GM12878 (cell line): Measurements from ENCODE around the gene KCNK4. TPM values are rescaled to one million over a fixed set of nuclear protein-coding genes. Genes with fewer than 3 reads are reported as not detected.

Source experiments
- CBX3 ChIP-seq: fragments of 200-600 bp; sonication (generic); IDR thresholded peaks from 2 replicates; pipeline ENCODE4 v1.6.1; 2016; ENCODE audit warnings: low read depth, borderline replicate concordance
- FOS ChIP-seq: IDR thresholded peaks from 3 replicates; pipeline ENCODE4 v1.6.1; 2011; ENCODE audit warnings: borderline replicate concordance; ENCODE audit not compliant: insufficient read length; ENCODE audit errors: extremely low read depth
- FOXK2 ChIP-seq: fragments of 450-650 bp; IDR thresholded peaks from 2 replicates; pipeline ENCODE4 v1.6.1; 2017; ENCODE audit warnings: mild to moderate bottlenecking, moderate library complexity
- MTA2 ChIP-seq: fragments of 450-650 bp; IDR thresholded peaks from 2 replicates; pipeline ENCODE4 v1.6.1; 2016; ENCODE audit warnings: low read depth, mild to moderate bottlenecking, moderate library complexity
- PAX8 ChIP-seq: fragments of 450-650 bp; IDR thresholded peaks from 2 replicates; pipeline ENCODE4 v1.6.1; 2017; ENCODE audit warnings: mild to moderate bottlenecking, moderate library complexity
- RB1 ChIP-seq: fragments of 450-650 bp; formaldehyde crosslinking; IDR thresholded peaks from 2 replicates; pipeline ENCODE4 v1.6.1; 2017; ENCODE audit warnings: mild to moderate bottlenecking, borderline replicate concordance
- SIN3A ChIP-seq: IDR thresholded peaks from 2 replicates; pipeline ENCODE4 v1.6.1; 2012; ENCODE audit warnings: low read depth, low read length, improper control_type of control experiment
- SIX5 ChIP-seq: IDR thresholded peaks from 2 replicates; pipeline ENCODE4 v1.6.1; 2011; ENCODE audit warnings: mild to moderate bottlenecking, low read depth, low read length, moderate library complexity; ENCODE audit not compliant: severe bottlenecking
- SMAD1 ChIP-seq: fragments of 450-650 bp; IDR thresholded peaks from 2 replicates; pipeline ENCODE4 v1.6.1; 2018; ENCODE audit warnings: mild to moderate bottlenecking, low read depth; ENCODE audit not compliant: partially characterized antibody
- SUPT20H ChIP-seq: IDR thresholded peaks from 2 replicates; pipeline ENCODE4 v1.6.1; 2011; ENCODE audit warnings: low read depth, mild to moderate bottlenecking, low read length, moderate library complexity, borderline replicate concordance; ENCODE audit not compliant: control insufficient read depth
- ZNF207 ChIP-seq: fragments of 450-650 bp; IDR thresholded peaks from 2 replicates; pipeline ENCODE4 v1.6.1; 2014; ENCODE audit warnings: antibody characterized with exemption, mild to moderate bottlenecking, borderline replicate concordance
- ZNF217 ChIP-seq: fragments of 450-650 bp; IDR thresholded peaks from 2 replicates; pipeline ENCODE4 v1.6.1; 2017; ENCODE audit warnings: antibody characterized with exemption, mild to moderate bottlenecking
- ZNF24 ChIP-seq: fragments of 450-650 bp; IDR thresholded peaks from 2 replicates; pipeline ENCODE4 v1.6.1; 2017; ENCODE audit warnings: antibody characterized with exemption, mild to moderate bottlenecking
- polyA plus RNA-seq, 11 experiments: library from polyadenylated mRNA; depleted of rRNA in 4 of 11; unstranded in 6 of 11; stranded (reverse) in 5 of 11; fragments of >200 nt; fragmentation: Nextera tagmentation in 4 of 11; fragmentation: Illumina TruSeq in 1 of 11; extraction: Ambion mirVana in 4 of 11; extraction: Trizol in 1 of 11; gene quantifications; 1 replicate in 1 of 11; 2 replicates in 10 of 11; pipeline versions ENCODE4 v1.2.1 to v1.2.3, GENCODE V29; 2011 to 2016; ENCODE audit warnings: inconsistent platforms in 2 of 11, missing spikeins in 2 of 11, low read depth in 1 of 11
- total RNA-seq, 4 experiments: library from RNA; depleted of rRNA in 3 of 4; stranded (reverse); fragments of >200 nt in 3 of 4; fragmentation: Illumina TruSeq in 1 of 4; extraction: Trizol in 1 of 4; gene quantifications; 2 replicates each; pipeline versions ENCODE4 v1.2.1 to v1.2.3, GENCODE V29; 2013 to 2021
- TF ChIP-seq, protein P1 (sequence below): fragments of 450-650 bp; IDR thresholded peaks from 2 replicates; pipeline ENCODE4 v1.6.1; 2017; ENCODE audit warnings: antibody characterized with exemption, mild to moderate bottlenecking, moderate library complexity
- TF ChIP-seq, protein P2 (sequence below): fragments of 450-650 bp; IDR thresholded peaks from 2 replicates; pipeline ENCODE4 v1.6.1; 2017; ENCODE audit warnings: mild to moderate bottlenecking, moderate library complexity
- TF ChIP-seq, protein P3 (sequence below): fragments of 450-650 bp; IDR thresholded peaks from 2 replicates; pipeline ENCODE4 v1.6.1; 2016; ENCODE audit warnings: mild to moderate bottlenecking
- TF ChIP-seq, protein P4 (sequence below), 3 experiments: IDR thresholded peaks in 2 of 3; conservative IDR thresholded peaks in 1 of 3; 2 replicates each; pipeline ENCODE4 v1.5.1; 2011; ENCODE audit warnings: low read depth in 3 of 3, low read length in 3 of 3, mild to moderate bottlenecking in 3 of 3, control low read depth in 2 of 3, moderate library complexity in 2 of 3, inconsistent platforms in 1 of 3, mixed read lengths in 1 of 3; ENCODE audit not compliant: control insufficient read depth in 2 of 3, insufficient read depth in 1 of 3; ENCODE audit errors: extremely low read depth in 1 of 3
- TF ChIP-seq, protein P5 (sequence below): IDR thresholded peaks from 2 replicates; pipeline ENCODE4 v1.6.1; 2012; ENCODE audit warnings: low read depth, low read length, improper control_type of control experiment

The KCNK4 gene
- total and polyA plus RNA-seq, 10 of the 15 experiments (the other 5 are each of a cell fraction or from before 2014, with no cell fraction given) = 0.04 TPM; not detected in 9

DNA sequence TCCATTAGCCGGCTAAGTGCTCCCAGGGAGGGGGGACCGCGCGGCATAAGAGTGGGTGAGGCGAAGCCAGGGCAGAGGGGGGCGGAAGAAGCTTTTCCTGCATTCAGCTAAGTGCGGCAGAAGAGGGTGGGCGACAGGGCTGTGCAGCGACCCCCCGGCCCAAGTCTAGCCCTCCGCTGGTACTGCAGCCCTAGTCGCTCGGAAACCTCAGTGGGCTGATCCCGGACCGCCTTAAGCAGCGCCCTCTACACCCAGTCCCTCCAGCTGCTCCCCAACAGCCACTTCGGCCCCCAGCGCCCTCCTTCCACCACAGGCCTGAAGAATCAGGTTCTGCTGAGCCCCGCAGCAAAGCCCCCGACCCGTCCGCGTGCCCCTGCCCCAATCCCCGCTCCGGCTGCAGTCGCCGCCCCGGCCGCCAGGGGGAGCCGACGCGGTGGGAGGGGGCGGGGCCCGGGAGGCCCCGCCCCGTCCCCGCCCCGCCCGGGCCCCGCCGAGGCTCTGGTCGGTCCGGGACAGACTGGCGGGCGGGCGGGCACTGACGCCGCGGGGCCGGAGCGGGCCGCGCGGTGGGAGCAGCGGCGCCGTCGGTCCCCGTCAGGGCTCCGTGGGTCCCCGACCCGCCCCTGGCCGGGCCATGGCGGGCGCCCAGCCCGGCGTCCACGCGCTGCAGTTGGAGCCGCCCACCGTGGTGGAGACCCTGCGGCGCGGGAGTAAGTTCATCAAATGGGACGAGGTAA, 39.9 kb upstream of the KCNK4 start, which contains the start of gene PLCB3 (continued):
- TF ChIP-seq, protein P1, sequence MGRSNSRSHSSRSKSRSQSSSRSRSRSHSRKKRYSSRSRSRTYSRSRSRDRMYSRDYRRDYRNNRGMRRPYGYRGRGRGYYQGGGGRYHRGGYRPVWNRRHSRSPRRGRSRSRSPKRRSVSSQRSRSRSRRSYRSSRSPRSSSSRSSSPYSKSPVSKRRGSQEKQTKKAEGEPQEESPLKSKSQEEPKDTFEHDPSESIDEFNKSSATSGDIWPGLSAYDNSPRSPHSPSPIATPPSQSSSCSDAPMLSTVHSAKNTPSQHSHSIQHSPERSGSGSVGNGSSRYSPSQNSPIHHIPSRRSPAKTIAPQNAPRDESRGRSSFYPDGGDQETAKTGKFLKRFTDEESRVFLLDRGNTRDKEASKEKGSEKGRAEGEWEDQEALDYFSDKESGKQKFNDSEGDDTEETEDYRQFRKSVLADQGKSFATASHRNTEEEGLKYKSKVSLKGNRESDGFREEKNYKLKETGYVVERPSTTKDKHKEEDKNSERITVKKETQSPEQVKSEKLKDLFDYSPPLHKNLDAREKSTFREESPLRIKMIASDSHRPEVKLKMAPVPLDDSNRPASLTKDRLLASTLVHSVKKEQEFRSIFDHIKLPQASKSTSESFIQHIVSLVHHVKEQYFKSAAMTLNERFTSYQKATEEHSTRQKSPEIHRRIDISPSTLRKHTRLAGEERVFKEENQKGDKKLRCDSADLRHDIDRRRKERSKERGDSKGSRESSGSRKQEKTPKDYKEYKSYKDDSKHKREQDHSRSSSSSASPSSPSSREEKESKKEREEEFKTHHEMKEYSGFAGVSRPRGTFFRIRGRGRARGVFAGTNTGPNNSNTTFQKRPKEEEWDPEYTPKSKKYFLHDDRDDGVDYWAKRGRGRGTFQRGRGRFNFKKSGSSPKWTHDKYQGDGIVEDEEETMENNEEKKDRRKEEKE = no peak
- TF ChIP-seq FOS (no peak), SIX5 (no peak), PAX8 (no peak), SIN3A (peak; percentile 26; the same call in 1 of the 2 replicates), FOXK2 (no peak), SMAD1 (no peak), ZNF24 (no peak), ZNF207 (no peak), ZNF217 (no peak), CBX3 (no peak), RB1 (no peak), SUPT20H (no peak), MTA2 (no peak)
- TF ChIP-seq, protein P2, sequence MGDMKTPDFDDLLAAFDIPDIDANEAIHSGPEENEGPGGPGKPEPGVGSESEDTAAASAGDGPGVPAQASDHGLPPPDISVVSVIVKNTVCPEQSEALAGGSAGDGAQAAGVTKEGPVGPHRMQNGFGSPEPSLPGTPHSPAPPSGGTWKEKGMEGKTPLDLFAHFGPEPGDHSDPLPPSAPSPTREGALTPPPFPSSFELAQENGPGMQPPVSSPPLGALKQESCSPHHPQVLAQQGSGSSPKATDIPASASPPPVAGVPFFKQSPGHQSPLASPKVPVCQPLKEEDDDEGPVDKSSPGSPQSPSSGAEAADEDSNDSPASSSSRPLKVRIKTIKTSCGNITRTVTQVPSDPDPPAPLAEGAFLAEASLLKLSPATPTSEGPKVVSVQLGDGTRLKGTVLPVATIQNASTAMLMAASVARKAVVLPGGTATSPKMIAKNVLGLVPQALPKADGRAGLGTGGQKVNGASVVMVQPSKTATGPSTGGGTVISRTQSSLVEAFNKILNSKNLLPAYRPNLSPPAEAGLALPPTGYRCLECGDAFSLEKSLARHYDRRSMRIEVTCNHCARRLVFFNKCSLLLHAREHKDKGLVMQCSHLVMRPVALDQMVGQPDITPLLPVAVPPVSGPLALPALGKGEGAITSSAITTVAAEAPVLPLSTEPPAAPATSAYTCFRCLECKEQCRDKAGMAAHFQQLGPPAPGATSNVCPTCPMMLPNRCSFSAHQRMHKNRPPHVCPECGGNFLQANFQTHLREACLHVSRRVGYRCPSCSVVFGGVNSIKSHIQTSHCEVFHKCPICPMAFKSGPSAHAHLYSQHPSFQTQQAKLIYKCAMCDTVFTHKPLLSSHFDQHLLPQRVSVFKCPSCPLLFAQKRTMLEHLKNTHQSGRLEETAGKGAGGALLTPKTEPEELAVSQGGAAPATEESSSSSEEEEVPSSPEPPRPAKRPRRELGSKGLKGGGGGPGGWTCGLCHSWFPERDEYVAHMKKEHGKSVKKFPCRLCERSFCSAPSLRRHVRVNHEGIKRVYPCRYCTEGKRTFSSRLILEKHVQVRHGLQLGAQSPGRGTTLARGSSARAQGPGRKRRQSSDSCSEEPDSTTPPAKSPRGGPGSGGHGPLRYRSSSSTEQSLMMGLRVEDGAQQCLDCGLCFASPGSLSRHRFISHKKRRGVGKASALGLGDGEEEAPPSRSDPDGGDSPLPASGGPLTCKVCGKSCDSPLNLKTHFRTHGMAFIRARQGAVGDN = no peak
- TF ChIP-seq, protein P3, sequence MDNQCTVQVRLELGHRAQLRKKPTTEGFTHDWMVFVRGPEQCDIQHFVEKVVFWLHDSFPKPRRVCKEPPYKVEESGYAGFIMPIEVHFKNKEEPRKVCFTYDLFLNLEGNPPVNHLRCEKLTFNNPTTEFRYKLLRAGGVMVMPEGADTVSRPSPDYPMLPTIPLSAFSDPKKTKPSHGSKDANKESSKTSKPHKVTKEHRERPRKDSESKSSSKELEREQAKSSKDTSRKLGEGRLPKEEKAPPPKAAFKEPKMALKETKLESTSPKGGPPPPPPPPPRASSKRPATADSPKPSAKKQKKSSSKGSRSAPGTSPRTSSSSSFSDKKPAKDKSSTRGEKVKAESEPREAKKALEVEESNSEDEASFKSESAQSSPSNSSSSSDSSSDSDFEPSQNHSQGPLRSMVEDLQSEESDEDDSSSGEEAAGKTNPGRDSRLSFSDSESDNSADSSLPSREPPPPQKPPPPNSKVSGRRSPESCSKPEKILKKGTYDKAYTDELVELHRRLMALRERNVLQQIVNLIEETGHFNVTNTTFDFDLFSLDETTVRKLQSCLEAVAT = 0 out of 2 replicates have a peak, but pooled peaks have one; percentile 21
- TF ChIP-seq, protein P4, sequence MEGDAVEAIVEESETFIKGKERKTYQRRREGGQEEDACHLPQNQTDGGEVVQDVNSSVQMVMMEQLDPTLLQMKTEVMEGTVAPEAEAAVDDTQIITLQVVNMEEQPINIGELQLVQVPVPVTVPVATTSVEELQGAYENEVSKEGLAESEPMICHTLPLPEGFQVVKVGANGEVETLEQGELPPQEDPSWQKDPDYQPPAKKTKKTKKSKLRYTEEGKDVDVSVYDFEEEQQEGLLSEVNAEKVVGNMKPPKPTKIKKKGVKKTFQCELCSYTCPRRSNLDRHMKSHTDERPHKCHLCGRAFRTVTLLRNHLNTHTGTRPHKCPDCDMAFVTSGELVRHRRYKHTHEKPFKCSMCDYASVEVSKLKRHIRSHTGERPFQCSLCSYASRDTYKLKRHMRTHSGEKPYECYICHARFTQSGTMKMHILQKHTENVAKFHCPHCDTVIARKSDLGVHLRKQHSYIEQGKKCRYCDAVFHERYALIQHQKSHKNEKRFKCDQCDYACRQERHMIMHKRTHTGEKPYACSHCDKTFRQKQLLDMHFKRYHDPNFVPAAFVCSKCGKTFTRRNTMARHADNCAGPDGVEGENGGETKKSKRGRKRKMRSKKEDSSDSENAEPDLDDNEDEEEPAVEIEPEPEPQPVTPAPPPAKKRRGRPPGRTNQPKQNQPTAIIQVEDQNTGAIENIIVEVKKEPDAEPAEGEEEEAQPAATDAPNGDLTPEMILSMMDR (IDR thresholded peaks at IDR 0.05 in 2 of 3, conservative IDR thresholded peaks at IDR 0.05 in 1 of 3; ENCODE audit: control insufficient read depth in 2 of 3, extremely low read depth in 1 of 3, insufficient read depth in 1 of 3, low read depth in 3 of 3, low read length in 3 of 3) = peak; percentile 59 to 71 (median 70)
- TF ChIP-seq, protein P5, sequence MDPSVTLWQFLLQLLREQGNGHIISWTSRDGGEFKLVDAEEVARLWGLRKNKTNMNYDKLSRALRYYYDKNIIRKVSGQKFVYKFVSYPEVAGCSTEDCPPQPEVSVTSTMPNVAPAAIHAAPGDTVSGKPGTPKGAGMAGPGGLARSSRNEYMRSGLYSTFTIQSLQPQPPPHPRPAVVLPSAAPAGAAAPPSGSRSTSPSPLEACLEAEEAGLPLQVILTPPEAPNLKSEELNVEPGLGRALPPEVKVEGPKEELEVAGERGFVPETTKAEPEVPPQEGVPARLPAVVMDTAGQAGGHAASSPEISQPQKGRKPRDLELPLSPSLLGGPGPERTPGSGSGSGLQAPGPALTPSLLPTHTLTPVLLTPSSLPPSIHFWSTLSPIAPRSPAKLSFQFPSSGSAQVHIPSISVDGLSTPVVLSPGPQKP = no peak
